ENCODE results near the gene KLF1. TPM values are rescaled to one million over a fixed set of nuclear protein-coding genes. Genes with fewer than 3 reads are reported as not detected.

KLF1 gene
- total RNA-seq, 1 donor from 2014 or later = not detected

DNA sequence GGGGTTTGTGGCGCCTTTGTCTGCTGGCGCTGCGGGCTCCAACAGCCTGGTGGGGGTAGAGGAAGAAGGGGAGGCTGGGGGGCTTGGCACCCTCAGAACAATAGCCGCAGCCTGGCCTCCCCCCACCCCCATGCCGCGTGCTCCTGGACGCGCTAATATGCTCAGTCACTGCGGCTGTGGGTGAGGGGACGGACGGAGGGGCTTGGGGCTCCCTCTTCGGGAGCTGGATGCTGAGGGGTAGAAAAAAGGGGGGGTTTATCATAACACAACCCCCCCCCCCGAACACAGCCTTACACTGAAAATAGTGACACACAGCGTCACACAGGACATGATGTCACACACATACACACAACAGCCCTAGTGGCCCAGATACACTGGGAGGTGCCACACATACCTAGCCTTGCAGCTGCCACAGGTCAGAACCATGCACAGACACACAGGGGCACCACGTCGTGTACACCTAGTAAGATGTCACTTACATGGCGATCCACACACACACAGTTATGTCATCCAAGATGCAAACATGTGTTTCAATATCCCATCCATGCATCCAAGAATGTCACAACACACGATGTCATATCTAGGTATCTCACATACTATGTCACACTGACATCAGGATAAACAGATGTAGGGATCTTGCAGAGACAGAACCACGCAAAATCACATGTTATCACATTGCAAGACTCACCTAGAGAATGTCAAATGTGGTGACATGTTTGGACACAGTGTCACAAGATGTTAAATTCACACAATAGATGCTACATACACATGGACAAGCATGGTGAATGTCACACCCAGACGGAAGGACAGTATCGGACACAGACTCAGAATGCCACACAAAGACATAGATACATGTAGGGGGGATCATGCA is 47.9 kb downstream of the KLF1 start:
- no peak overlapping the region for H2AFZ ChIP-seq (ENCODE audit: low read depth, low read length)
- Mint-ChIP-seq H3K4me3 (ENCODE audit: unreplicated experiment) (peak overlapping the region; percentile 82), H3K36me3 (ENCODE audit: low read depth, unreplicated experiment) (no peaks in the 10 kb centered on the region), H3K27me3 (ENCODE audit: low read depth, unreplicated experiment) (peaks cover 26% of the 10 kb centered on the region), H3K27ac (ENCODE audit: unreplicated experiment) (no peak overlapping the region), H3K4me1 (ENCODE audit: low read depth, unreplicated experiment) (no peaks in the 10 kb centered on the region), H3K9me3 (ENCODE audit: unreplicated experiment) (peaks cover 3% of the 10 kb centered on the region)
- H3K9me3 ChIP-seq (ENCODE audit: insufficient read depth, low read depth, low read length) = peaks cover 5% of the 10 kb centered on the region
- H3K4me3 ChIP-seq (ENCODE audit: insufficient read depth, low read depth, low read length) = no peak overlapping the region
- no peaks in the 10 kb centered on the region for H3K36me3 ChIP-seq (ENCODE audit: insufficient read depth, low read length)
- no peaks in the 10 kb centered on the region for H4K20me1 ChIP-seq (ENCODE audit: insufficient read depth, low read length)
- TF ChIP-seq, protein P1, sequence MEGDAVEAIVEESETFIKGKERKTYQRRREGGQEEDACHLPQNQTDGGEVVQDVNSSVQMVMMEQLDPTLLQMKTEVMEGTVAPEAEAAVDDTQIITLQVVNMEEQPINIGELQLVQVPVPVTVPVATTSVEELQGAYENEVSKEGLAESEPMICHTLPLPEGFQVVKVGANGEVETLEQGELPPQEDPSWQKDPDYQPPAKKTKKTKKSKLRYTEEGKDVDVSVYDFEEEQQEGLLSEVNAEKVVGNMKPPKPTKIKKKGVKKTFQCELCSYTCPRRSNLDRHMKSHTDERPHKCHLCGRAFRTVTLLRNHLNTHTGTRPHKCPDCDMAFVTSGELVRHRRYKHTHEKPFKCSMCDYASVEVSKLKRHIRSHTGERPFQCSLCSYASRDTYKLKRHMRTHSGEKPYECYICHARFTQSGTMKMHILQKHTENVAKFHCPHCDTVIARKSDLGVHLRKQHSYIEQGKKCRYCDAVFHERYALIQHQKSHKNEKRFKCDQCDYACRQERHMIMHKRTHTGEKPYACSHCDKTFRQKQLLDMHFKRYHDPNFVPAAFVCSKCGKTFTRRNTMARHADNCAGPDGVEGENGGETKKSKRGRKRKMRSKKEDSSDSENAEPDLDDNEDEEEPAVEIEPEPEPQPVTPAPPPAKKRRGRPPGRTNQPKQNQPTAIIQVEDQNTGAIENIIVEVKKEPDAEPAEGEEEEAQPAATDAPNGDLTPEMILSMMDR (IDR thresholded peaks at IDR 0.05; ENCODE audit: insufficient read depth, low read depth, low read length) = no peak
- TF ChIP-seq EZH2 (IDR thresholded peaks at IDR 0.05; ENCODE audit: insufficient read depth, low read length) = peak; percentile 71
- H3K4me2 ChIP-seq (ENCODE audit: low read length) = peak overlapping the region; percentile 73
- peaks cover 52% of the 10 kb centered on the region for H3K27me3 ChIP-seq (ENCODE audit: insufficient read depth, low read length)
- H3K9ac ChIP-seq (ENCODE audit: low read length) = no peak overlapping the region
- FAIRE-seq = no peak
- H3K4me1 ChIP-seq (ENCODE audit: insufficient read depth, low read length) = peaks cover 4% of the 10 kb centered on the region
- DNase-seq (ENCODE audit: low read depth) = no peak
- H3K79me2 ChIP-seq (ENCODE audit: insufficient read depth, low read length) = no peaks in the 10 kb centered on the region
- no peak overlapping the region for H3K27ac ChIP-seq (ENCODE audit: low read depth, low read length)

DNA sequence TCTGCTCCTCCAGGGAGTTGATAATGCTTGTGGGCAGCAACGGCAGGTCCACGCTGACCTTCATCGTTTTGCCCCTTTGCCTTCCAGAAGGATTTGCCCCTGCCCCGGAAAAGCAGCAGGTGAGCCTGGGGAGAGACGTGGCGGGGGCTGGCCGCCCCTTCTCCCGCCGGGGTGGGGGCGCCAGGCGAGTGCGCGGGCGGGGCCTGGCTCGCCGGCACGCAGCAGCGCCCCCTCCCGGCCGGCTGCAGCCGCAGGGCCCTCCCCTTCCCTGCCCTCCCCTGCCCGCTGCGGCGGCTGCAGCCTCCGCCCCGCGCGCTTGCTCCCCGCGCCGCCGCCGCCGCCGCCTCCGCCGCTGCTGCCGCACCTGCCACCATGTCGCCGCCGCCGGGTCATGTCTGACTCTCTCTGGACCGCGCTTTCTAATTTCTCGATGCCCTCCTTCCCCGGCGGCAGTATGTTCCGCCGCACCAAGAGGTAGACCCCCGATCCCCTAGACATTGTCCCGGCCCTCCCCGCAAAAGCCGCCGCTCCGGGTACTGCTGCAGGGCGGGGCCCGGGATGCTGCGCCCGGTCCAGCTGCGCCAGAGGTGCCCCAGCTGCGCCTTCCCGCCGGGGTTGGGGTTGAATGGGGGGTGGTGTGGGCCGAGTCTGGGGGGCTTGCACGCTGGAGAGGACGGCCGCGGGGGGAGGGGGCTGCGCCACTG is 48.7 kb downstream of the KLF1 start, which contains the start of gene MAST1:
MAST1 (plus strand) TSS at position 334 of the 704 bp plus-strand sequence; CDS start at position 392, 58 bp downstream.
- no peak for DNase-seq (ENCODE audit: low read depth)
- no peak for FAIRE-seq
- Histone ChIP-seq H3K27me3 (ENCODE audit: insufficient read depth, low read length) (peaks cover 53% of the 10 kb centered on the region), H3K79me2 (ENCODE audit: insufficient read depth, low read length) (no peaks in the 10 kb centered on the region), H3K9me3 (ENCODE audit: insufficient read depth, low read depth, low read length) (peaks cover 5% of the 10 kb centered on the region), H3K9ac (ENCODE audit: low read length) (no peak within 1 kb of the TSS), H4K20me1 (ENCODE audit: insufficient read depth, low read length) (no peaks in the 10 kb centered on the region), H2AFZ (ENCODE audit: low read depth, low read length) (no peak within 1 kb of the TSS), H3K27ac (ENCODE audit: low read depth, low read length) (no peak within 1 kb of the TSS), H3K36me3 (ENCODE audit: insufficient read depth, low read length) (no peaks in the 10 kb centered on the region), H3K4me1 (ENCODE audit: insufficient read depth, low read length) (peaks cover 4% of the 10 kb centered on the region), H3K4me2 (ENCODE audit: low read length) (peak within 1 kb of the TSS; percentile 73), H3K4me3 (ENCODE audit: insufficient read depth, low read depth, low read length) (peak within 1 kb of the TSS; percentile 17)
- TF ChIP-seq, protein P1 (IDR thresholded peaks at IDR 0.05; ENCODE audit: insufficient read depth, low read depth, low read length) = no peak
- TF ChIP-seq EZH2 (IDR thresholded peaks at IDR 0.05; ENCODE audit: insufficient read depth, low read length) = peak; percentile 90
- Mint-ChIP-seq H3K4me1 (ENCODE audit: low read depth, unreplicated experiment) (no peaks in the 10 kb centered on the region), H3K27me3 (ENCODE audit: low read depth, unreplicated experiment) (peaks cover 27% of the 10 kb centered on the region), H3K4me3 (ENCODE audit: unreplicated experiment) (peak within 1 kb of the TSS; percentile 82), H3K36me3 (ENCODE audit: low read depth, unreplicated experiment) (no peaks in the 10 kb centered on the region), H3K27ac (ENCODE audit: unreplicated experiment) (peak within 1 kb of the TSS; percentile 14), H3K9me3 (ENCODE audit: unreplicated experiment) (peaks cover 3% of the 10 kb centered on the region)
